Loucy (cell line): ENCODE data around the gene LOXL4.

Experiments used
- H2AFZ ChIP-seq: fragments of 200-600 bp; sonication (generic); 2 replicates; pipeline ENCODE4 v1.6.0; 2016; ENCODE audit warnings: antibody characterized with exemption, mild to moderate bottlenecking, low read length, moderate library complexity
- H3F3A ChIP-seq: fragments of 200-600 bp; 2 replicates; pipeline ENCODE4 v1.6.0; 2016; ENCODE audit warnings: antibody characterized with exemption, low read depth, mild to moderate bottlenecking
- H3K27me3 ChIP-seq: fragments of 200-600 bp; sonication (generic); 2 replicates; pipeline ENCODE4 v1.6.1; 2014; ENCODE audit warnings: low read length, mild to moderate bottlenecking; ENCODE audit not compliant: insufficient read depth, poor library complexity, severe bottlenecking
- H3K36me3 ChIP-seq: fragments of 200-600 bp; sonication (generic); 2 replicates; pipeline ENCODE4 v1.6.1; 2016; ENCODE audit warnings: low read length; ENCODE audit not compliant: insufficient read depth
- H3K4me1 ChIP-seq: fragments of 200-600 bp; sonication (generic); 2 replicates; pipeline ENCODE4 v1.5.1; 2014; ENCODE audit warnings: low read length, mild to moderate bottlenecking; ENCODE audit not compliant: insufficient read depth, poor library complexity, severe bottlenecking
- H3K4me2 ChIP-seq: fragments of 200-600 bp; sonication (generic); 2 replicates; pipeline ENCODE4 v1.6.0; 2014; ENCODE audit warnings: antibody characterized with exemption, low read length, low read depth, mild to moderate bottlenecking; ENCODE audit not compliant: poor library complexity, severe bottlenecking
- H3K4me3 ChIP-seq: fragments of 200-600 bp; sonication (generic); 2 replicates; pipeline ENCODE4 v1.5.1; 2014; ENCODE audit warnings: low read length, mild to moderate bottlenecking, mixed read lengths; ENCODE audit not compliant: poor library complexity, severe bottlenecking
- H3K79me2 ChIP-seq: fragments of 200-600 bp; sonication (generic); 2 replicates; pipeline ENCODE4 v1.6.1; 2014; ENCODE audit warnings: low read length; ENCODE audit not compliant: insufficient read depth
- H3K9ac ChIP-seq: fragments of 200-600 bp; sonication (generic); 2 replicates; pipeline ENCODE4 v1.6.0; 2014; ENCODE audit warnings: mild to moderate bottlenecking, low read depth, low read length, moderate library complexity; ENCODE audit not compliant: poor library complexity, severe bottlenecking
- H3K9me2 ChIP-seq: fragments of 200-600 bp; sonication (generic); replicated peaks from 2 replicates; pipeline ENCODE4 v1.6.1; 2016; ENCODE audit warnings: low read depth, low read length, mixed read lengths
- H3K9me3 ChIP-seq: fragments of 200-600 bp; sonication (generic); 2 replicates; pipeline ENCODE4 v1.6.1; 2014; ENCODE audit warnings: mild to moderate bottlenecking, antibody characterized with exemption, low read length, low read depth; ENCODE audit not compliant: insufficient read depth
- H4K20me1 ChIP-seq: fragments of 200-600 bp; sonication (generic); 2 replicates; pipeline ENCODE4 v1.6.0; 2014; ENCODE audit warnings: antibody characterized with exemption, low read length, mild to moderate bottlenecking; ENCODE audit not compliant: insufficient read depth, poor library complexity, severe bottlenecking
- EZH2phosphoT487 ChIP-seq: fragments of 200-600 bp; IDR thresholded peaks from 2 replicates; pipeline ENCODE4 v1.6.1; 2018; ENCODE audit warnings: antibody characterized with exemption, mild to moderate bottlenecking, moderate library complexity, borderline replicate concordance
- TF ChIP-seq, protein P1 (sequence below): fragments of 200-600 bp; sonication (generic); conservative IDR thresholded peaks from 2 replicates; pipeline ENCODE4 v1.5.1; 2014; ENCODE audit warnings: mild to moderate bottlenecking, antibody characterized with exemption, low read length

LOXL4 gene

DNA sequence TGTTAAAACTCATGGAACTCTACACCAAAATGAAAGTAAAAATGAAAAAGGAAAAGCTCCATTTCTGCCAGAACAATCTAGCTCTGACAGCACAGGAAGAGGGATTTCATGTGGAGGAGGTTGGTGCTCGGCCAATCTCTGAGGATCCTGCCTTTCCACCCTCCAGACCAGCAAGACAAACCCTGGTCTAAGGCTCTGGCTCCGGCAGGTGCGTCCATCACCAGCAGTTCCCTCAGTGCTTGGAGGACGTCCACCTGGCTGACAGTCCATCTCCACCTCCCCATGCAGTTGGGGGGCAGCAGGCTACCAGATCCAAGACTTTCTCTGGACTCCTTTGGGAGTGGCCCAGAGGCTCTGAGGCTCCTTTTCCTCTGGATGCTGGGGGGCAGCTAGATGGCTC, 25.0 kb upstream of the LOXL4 start:
- no peak for TF ChIP-seq EZH2phosphoT487
- TF ChIP-seq, protein P1, sequence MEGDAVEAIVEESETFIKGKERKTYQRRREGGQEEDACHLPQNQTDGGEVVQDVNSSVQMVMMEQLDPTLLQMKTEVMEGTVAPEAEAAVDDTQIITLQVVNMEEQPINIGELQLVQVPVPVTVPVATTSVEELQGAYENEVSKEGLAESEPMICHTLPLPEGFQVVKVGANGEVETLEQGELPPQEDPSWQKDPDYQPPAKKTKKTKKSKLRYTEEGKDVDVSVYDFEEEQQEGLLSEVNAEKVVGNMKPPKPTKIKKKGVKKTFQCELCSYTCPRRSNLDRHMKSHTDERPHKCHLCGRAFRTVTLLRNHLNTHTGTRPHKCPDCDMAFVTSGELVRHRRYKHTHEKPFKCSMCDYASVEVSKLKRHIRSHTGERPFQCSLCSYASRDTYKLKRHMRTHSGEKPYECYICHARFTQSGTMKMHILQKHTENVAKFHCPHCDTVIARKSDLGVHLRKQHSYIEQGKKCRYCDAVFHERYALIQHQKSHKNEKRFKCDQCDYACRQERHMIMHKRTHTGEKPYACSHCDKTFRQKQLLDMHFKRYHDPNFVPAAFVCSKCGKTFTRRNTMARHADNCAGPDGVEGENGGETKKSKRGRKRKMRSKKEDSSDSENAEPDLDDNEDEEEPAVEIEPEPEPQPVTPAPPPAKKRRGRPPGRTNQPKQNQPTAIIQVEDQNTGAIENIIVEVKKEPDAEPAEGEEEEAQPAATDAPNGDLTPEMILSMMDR = no peak
- H3K36me3 ChIP-seq = no peaks in the 10 kb centered on the region
- H3F3A ChIP-seq = no peaks in the 10 kb centered on the region
- H3K79me2 ChIP-seq = no peaks in the 10 kb centered on the region
- no peaks in the 10 kb centered on the region for H4K20me1 ChIP-seq
- no peak overlapping the region for H3K4me2 ChIP-seq
- peaks cover 24% of the 10 kb centered on the region for H3K4me1 ChIP-seq
- H3K4me3 ChIP-seq = no peak overlapping the region
- H2AFZ ChIP-seq = no peak overlapping the region
- H3K9me3 ChIP-seq = no peaks in the 10 kb centered on the region
- no peaks in the 10 kb centered on the region for H3K27me3 ChIP-seq
- no peak overlapping the region for H3K9ac ChIP-seq
- H3K9me2 ChIP-seq = no peaks in the 10 kb centered on the region

DNA sequence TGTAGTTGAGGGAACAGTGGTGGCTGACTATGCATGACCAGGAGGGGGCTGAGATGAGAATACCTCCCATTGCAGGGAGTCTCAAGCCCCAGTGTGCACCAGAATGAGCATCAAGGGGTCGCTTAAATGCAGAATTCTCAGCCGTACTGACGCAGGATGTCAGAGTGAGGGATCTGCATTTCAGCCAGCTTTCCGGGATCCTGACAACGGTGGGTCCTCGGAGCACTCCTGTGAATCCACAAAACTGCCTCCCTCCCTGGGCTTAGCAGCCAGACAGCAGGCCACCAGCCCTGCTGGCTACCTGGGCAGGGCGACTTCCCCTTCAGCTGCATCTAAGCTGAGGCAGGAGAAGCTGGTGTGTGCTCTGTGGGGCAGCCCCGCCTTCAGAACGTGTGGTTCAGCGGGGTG, 21.8 kb upstream of the LOXL4 start:
- no peak overlapping the region for H3K4me3 ChIP-seq
- no peak overlapping the region for H2AFZ ChIP-seq
- H3F3A ChIP-seq = no peaks in the 10 kb centered on the region
- H3K9me2 ChIP-seq = no peaks in the 10 kb centered on the region
- H3K9me3 ChIP-seq = no peaks in the 10 kb centered on the region
- TF ChIP-seq, protein P1 = no peak
- no peak for TF ChIP-seq EZH2phosphoT487
- H3K36me3 ChIP-seq = no peaks in the 10 kb centered on the region
- no peaks in the 10 kb centered on the region for H4K20me1 ChIP-seq
- no peak overlapping the region for H3K9ac ChIP-seq
- H3K4me1 ChIP-seq = peaks cover 3% of the 10 kb centered on the region
- H3K4me2 ChIP-seq = no peak overlapping the region
- H3K27me3 ChIP-seq = no peaks in the 10 kb centered on the region
- H3K79me2 ChIP-seq = no peaks in the 10 kb centered on the region

DNA sequence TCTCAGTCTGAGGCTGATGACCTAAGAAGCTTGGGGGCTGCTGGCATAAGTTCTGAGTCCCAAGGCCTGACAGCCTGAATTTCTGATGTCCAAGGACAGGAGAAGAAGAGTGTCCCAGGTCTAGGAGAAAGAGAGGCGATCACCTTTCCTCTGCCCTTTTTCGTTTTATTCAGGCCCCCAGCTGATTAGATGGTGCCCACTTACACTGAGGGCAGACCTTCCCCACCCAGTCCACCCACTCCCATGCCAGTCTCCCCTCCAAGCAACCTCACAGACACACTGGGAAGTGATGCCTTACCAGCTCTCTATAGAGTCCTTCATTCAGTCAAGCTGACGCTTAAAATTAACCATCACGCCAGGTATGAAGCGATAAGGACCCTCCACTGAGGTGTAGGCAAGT, 19.3 kb upstream of the LOXL4 start:
- TF ChIP-seq, protein P1 = no peak
- TF ChIP-seq EZH2phosphoT487 = no peak
- H3K9me2 ChIP-seq = no peaks in the 10 kb centered on the region
- H4K20me1 ChIP-seq = no peaks in the 10 kb centered on the region
- H3K4me2 ChIP-seq = no peak overlapping the region
- H3K79me2 ChIP-seq = no peaks in the 10 kb centered on the region
- H3K4me3 ChIP-seq = no peak overlapping the region
- no peaks in the 10 kb centered on the region for H3F3A ChIP-seq
- H3K9ac ChIP-seq = no peak overlapping the region
- H3K9me3 ChIP-seq = no peaks in the 10 kb centered on the region
- no peak overlapping the region for H2AFZ ChIP-seq
- no peaks in the 10 kb centered on the region for H3K27me3 ChIP-seq
- H3K36me3 ChIP-seq = no peaks in the 10 kb centered on the region
- no peaks in the 10 kb centered on the region for H3K4me1 ChIP-seq
